Right lobe of liver (tissue), 6 donors: ENCODE measurements around the gene ANAPC4. TPM values are rescaled to one million over a fixed set of nuclear protein-coding genes. Genes with fewer than 3 reads are reported as not detected.

Experiments
- ATAC-seq, 4 donors: fragments of 200-7000 bp; cut with Tn5 transposase; one replicate each; pipeline ENCODE4 v1.9.1; 2020; ENCODE audit warnings: mild to moderate bottlenecking in 4 of 4, moderate library complexity in 4 of 4
- DNase-seq, 3 donors: peaks; one replicate each; pipeline ENCODE4 v3.0.0-alpha.2; 2020
- H3K27ac ChIP-seq, 3 donors: fragments of 200-600 bp; one replicate each; pipeline ENCODE4 v1.8.0; 2022
- H3K27me3 ChIP-seq, 2 donors: fragments of 200-600 bp; one replicate each; pipeline ENCODE4 v1.8.0; 2022
- H3K36me3 ChIP-seq, 4 donors: fragments of 200-600 bp; sonication (generic) in 1 of 4; one replicate each; pipeline versions ENCODE4 v1.5.1 to v1.8.0; 2017 to 2022; ENCODE audit warnings: control low read depth in 1 of 4
- H3K4me1 ChIP-seq, 4 donors: fragments of 200-600 bp; sonication (generic) in 1 of 4; one replicate each; pipeline versions ENCODE4 v1.5.1 to v1.8.0; 2017 to 2022; ENCODE audit warnings: control low read depth in 1 of 4
- H3K4me3 ChIP-seq, 3 donors: fragments of 200-600 bp; one replicate each; pipeline ENCODE4 v1.8.0; 2022
- H3K9me3 ChIP-seq, 4 donors: fragments of 200-600 bp; sonication (generic) in 1 of 4; one replicate each; pipeline versions ENCODE4 v1.5.1 to v1.8.0; 2017 to 2022; ENCODE audit warnings: control low read depth in 1 of 4
- CTCF ChIP-seq, 4 donors: fragments of 200-600 bp in 3 of 4; fragments of 450-650 bp in 1 of 4; IDR thresholded peaks; one replicate each; pipeline versions ENCODE4 v1.5.1 to v1.8.0; 2016 to 2022; ENCODE audit warnings: antibody characterized with exemption in 4 of 4, mild to moderate bottlenecking in 2 of 4
- POLR2A ChIP-seq: fragments of 450-650 bp; IDR thresholded peaks from one replicate; pipeline ENCODE4 v1.6.1; 2017; ENCODE audit warnings: antibody characterized with exemption, mild to moderate bottlenecking
- WGBS: methylation state at CpG from one replicate; pipeline ENCODE4 v1.1.6; 2018; ENCODE audit warnings: low coverage, low lambda C conversion rate; ENCODE audit not compliant: insufficient coverage; ENCODE audit errors: missing lambda C conversion rate; 5-methylcytosine and 5-hydroxymethylcytosine counted together
- intact Hi-C, 2 donors: fragments of 100-400 bp; cut with DNase I; formaldehyde crosslinking; loops; one replicate each; pipeline versions ENCODE4 v1.11.2 to v1.14.1; 2022
- total RNA-seq, 6 experiments: library from RNA; depleted of rRNA in 2 of 6; stranded (reverse); fragments of >200 nt in 2 of 6; fragmentation: NEBNext Ultra II Directional in 3 of 6; extraction: Animal tissue kit (Norgen Biotek cat#: 25700) in 3 of 6; gene quantifications; one replicate each; pipeline versions ENCODE4 v1.1.0 to v1.2.4, GENCODE V29; 2016 to 2023
- donor health status: DM: no; HTN: yes; CAD: no.
- donor health status: DM: no; HTN: no; CAD: no.
- donor health status: DM: no; HTN: no; CAD: no.
- donor health status: DM: no; HTN: yes; CAD: no.
- donor health status: DM: no; HTN: yes; CAD: no.

The ANAPC4 gene
- total RNA-seq, 6 experiments from 2014 or later, result 7.2 to 13.9 (median 11.4) TPM

- no peak overlapping the region for H3K27ac ChIP-seq
- intact Hi-C loops, result no loop called here
- peaks cover 0 to 15% (median 7%) of the 10 kb centered on the region in 4 donors for H3K4me1 ChIP-seq
- ATAC-seq, result no peak
- no peak for TF ChIP-seq CTCF (IDR thresholded peaks at IDR 0.05)
- no peak for TF ChIP-seq POLR2A
- no peaks in the 10 kb centered on the region for H3K9me3 ChIP-seq
- no CpG with 5 or more reads among the region's 1 CpG for WGBS
- no peak overlapping the region for H3K4me3 ChIP-seq
- no peak for DNase-seq
- H3K36me3 ChIP-seq, result peaks cover 0 to 2% (median 0%) of the 10 kb centered on the region in 4 donors
- no peaks in the 10 kb centered on the region for H3K27me3 ChIP-seq
These were observed 46.5 kb downstream of the ANAPC4 start for GRCh38 chr4:25423548-25423947.

- WGBS, result 40% methylated on average over 2 of the region's 9 CpGs
- DNase-seq (peak; percentile 40 to 86 (median 79)), ATAC-seq (peak; percentile 90 to 94 (median 93))
- H3K27ac ChIP-seq, result peak overlapping the region in 2 of 3 donors; percentile 46 to 61
- intact Hi-C loops, result no loop called here
- no peaks in the 10 kb centered on the region for H3K36me3 ChIP-seq
- no peaks in the 10 kb centered on the region for H3K27me3 ChIP-seq
- no peaks in the 10 kb centered on the region for H3K9me3 ChIP-seq
- peaks cover 0 to 15% (median 7%) of the 10 kb centered on the region in 4 donors for H3K4me1 ChIP-seq
- H3K4me3 ChIP-seq, result no peak overlapping the region
- TF ChIP-seq POLR2A (no peak), CTCF (IDR thresholded peaks at IDR 0.05) (no peak)
These were observed 47.6 kb downstream of the ANAPC4 start for GRCh38 chr4:25424539-25425228.

- intact Hi-C loops, result no loop called here
- peaks cover 0 to 15% (median 7%) of the 10 kb centered on the region in 4 donors for H3K4me1 ChIP-seq
- H3K27me3 ChIP-seq, result no peaks in the 10 kb centered on the region
- TF ChIP-seq CTCF (IDR thresholded peaks at IDR 0.05) (no peak), POLR2A (no peak)
- no peak for ATAC-seq
- DNase-seq, result no peak
- H3K9me3 ChIP-seq, result no peaks in the 10 kb centered on the region
- no peak overlapping the region for H3K4me3 ChIP-seq
- peak overlapping the region in 1 of 3 donors; percentile 61 for H3K27ac ChIP-seq
- H3K36me3 ChIP-seq, result no peaks in the 10 kb centered on the region
- WGBS, result 70% methylated on average over 2 of the region's 4 CpGs
These were observed 48.3 kb downstream of the ANAPC4 start for GRCh38 chr4:25425361-25425760.

- no peak for DNase-seq
- H3K27me3 ChIP-seq, result no peaks in the 10 kb centered on the region
- TF ChIP-seq POLR2A (no peak), CTCF (IDR thresholded peaks at IDR 0.05) (no peak)
- H3K36me3 ChIP-seq, result no peaks in the 10 kb centered on the region
- H3K27ac ChIP-seq, result no peak overlapping the region
- H3K4me3 ChIP-seq, result no peak overlapping the region
- no peak for ATAC-seq
- intact Hi-C loops, result no loop called here
- H3K4me1 ChIP-seq, result peaks cover 0 to 15% (median 7%) of the 10 kb centered on the region in 4 donors
- H3K9me3 ChIP-seq, result no peaks in the 10 kb centered on the region
- 86% methylated on average over 4 of the region's 5 CpGs for WGBS
These were observed 50.8 kb downstream of the ANAPC4 start for GRCh38 chr4:25427871-25428270.
